Measurements from ENCODE around the gene RAB44.

Gene RAB44

DNA sequence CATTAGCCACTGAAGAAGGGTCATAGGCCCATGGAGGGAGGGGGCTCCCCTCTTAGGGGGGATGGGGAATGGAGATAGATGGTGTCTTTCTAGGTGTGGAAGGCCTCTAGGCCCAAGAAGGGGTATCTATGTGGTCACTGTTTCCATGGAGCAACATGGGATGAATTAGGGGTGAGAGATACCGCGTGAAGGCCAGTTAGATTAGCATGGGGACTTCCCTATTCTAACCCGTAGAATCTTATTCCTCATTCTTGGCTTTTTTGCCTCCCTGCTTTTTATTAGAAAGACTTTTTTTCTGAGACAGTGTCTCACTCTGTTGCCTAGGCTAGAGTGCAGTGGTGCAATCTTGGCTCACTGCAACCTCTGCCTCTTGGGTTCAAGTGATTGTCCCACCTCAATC lies 3.2 kb downstream of the RAB44 start:
- Histone ChIP-seq H2BK12ac (ENCODE audit: low read length in 2 of 2) (no peak overlapping the region), H3K4me3 (ENCODE audit: insufficient read depth in 1 of 2, low read depth in 1 of 2, low read length in 2 of 2) (no peak overlapping the region), H2AFZ (ENCODE audit: low read depth, low read length) (no peak overlapping the region), H2BK120ac (ENCODE audit: low read depth, low read length) (no peak overlapping the region), H2BK15ac (ENCODE audit: low read depth, poor library complexity, severe bottlenecking) (no peak overlapping the region), H2AK5ac (ENCODE audit: low read length, severe bottlenecking) (no peak overlapping the region), H4K8ac (ENCODE audit: low read length) (no peak overlapping the region), H3K27me3 (ENCODE audit: control insufficient read depth in 1 of 2, insufficient read depth in 1 of 2, low read length in 2 of 2) (peaks cover 15 to 17% of the 10 kb centered on the region in 2 experiments), H3K4me1 (ENCODE audit: control insufficient read depth, insufficient read depth, low read depth, low read length) (peaks cover 4% of the 10 kb centered on the region), H3K27ac (ENCODE audit: low read length, poor library complexity, severe bottlenecking) (no peak overlapping the region), H3K4me2 (ENCODE audit: low read length, poor library complexity, severe bottlenecking) (no peak overlapping the region), H3K79me1 (replicated peaks; ENCODE audit: low read length, poor library complexity, severe bottlenecking) (no peaks in the 10 kb centered on the region), H3K14ac (ENCODE audit: low read length in 2 of 2) (no peak overlapping the region), H3K4ac (ENCODE audit: low read depth in 1 of 2, low read length in 2 of 2) (no peak overlapping the region), H2BK5ac (ENCODE audit: low read depth, low read length, poor library complexity, severe bottlenecking) (no peak overlapping the region), H3K9me3 (ENCODE audit: control insufficient read depth, low read length) (peaks cover 7% of the 10 kb centered on the region), H4K91ac (ENCODE audit: low read length) (no peak overlapping the region), H3K23ac (ENCODE audit: low read length in 2 of 2) (no peak overlapping the region), H3K36me3 (ENCODE audit: control insufficient read depth in 1 of 2, insufficient read depth in 2 of 2, low read depth in 1 of 2, low read length in 2 of 2) (no peaks in the 10 kb centered on the region), H3K18ac (ENCODE audit: low read depth in 1 of 2, low read length in 2 of 2) (no peak overlapping the region), H3K9ac (ENCODE audit: low read length) (no peak overlapping the region)
- WGBS: 97% methylated on average over 3 of the region's 3 CpGs
- no peak for DNase-seq

- Histone ChIP-seq H3K14ac (ENCODE audit: low read length in 2 of 2) (no peak overlapping the region), H2BK5ac (ENCODE audit: low read depth, low read length, poor library complexity, severe bottlenecking) (no peak overlapping the region), H3K18ac (ENCODE audit: low read depth in 1 of 2, low read length in 2 of 2) (no peak overlapping the region), H2AFZ (ENCODE audit: low read depth, low read length) (no peak overlapping the region), H3K4me2 (ENCODE audit: low read length, poor library complexity, severe bottlenecking) (no peak overlapping the region), H4K91ac (ENCODE audit: low read length) (no peak overlapping the region), H3K27me3 (ENCODE audit: control insufficient read depth in 1 of 2, insufficient read depth in 1 of 2, low read length in 2 of 2) (peaks cover 15 to 17% of the 10 kb centered on the region in 2 experiments), H3K79me1 (replicated peaks; ENCODE audit: low read length, poor library complexity, severe bottlenecking) (no peaks in the 10 kb centered on the region), H2AK5ac (ENCODE audit: low read length, severe bottlenecking) (no peak overlapping the region), H3K27ac (ENCODE audit: low read length, poor library complexity, severe bottlenecking) (no peak overlapping the region), H3K4me3 (ENCODE audit: insufficient read depth in 1 of 2, low read depth in 1 of 2, low read length in 2 of 2) (no peak overlapping the region), H3K4me1 (ENCODE audit: control insufficient read depth, insufficient read depth, low read depth, low read length) (peaks cover 4% of the 10 kb centered on the region), H2BK15ac (ENCODE audit: low read depth, poor library complexity, severe bottlenecking) (peak overlapping the region; percentile 49), H4K8ac (ENCODE audit: low read length) (no peak overlapping the region), H3K9ac (ENCODE audit: low read length) (no peak overlapping the region), H3K9me3 (ENCODE audit: control insufficient read depth, low read length) (peaks cover 7% of the 10 kb centered on the region), H3K36me3 (ENCODE audit: control insufficient read depth in 1 of 2, insufficient read depth in 2 of 2, low read depth in 1 of 2, low read length in 2 of 2) (no peaks in the 10 kb centered on the region), H3K23ac (ENCODE audit: low read length in 2 of 2) (no peak overlapping the region), H2BK120ac (ENCODE audit: low read depth, low read length) (no peak overlapping the region), H3K4ac (ENCODE audit: low read depth in 1 of 2, low read length in 2 of 2) (no peak overlapping the region), H2BK12ac (ENCODE audit: low read length in 2 of 2) (no peak overlapping the region)
- DNase-seq: no peak
- WGBS: 74% methylated on average over 3 of the region's 3 CpGs
Observed at GRCh38 chr6:36701401-36701991, 3.9 kb downstream of the RAB44 start.

DNA sequence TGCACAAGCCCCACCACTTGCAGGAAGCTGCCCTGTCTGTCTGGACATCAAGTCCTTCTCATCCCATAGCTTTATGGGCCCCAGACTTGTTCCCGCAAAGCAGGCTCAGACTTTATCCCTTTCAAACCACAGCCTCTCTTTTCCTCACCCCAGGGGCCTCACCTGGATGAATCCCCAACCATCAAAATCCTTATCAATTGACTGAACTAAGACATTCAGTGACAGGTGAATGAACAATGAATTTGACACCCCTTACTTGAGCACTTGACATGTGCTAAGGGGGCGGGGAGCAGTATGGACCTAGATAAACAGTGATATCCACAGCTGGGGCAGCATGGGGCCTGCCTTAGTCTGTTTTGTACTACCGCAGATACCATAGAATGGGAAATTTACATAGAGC lies 5.0 kb downstream of the RAB44 start:
- Histone ChIP-seq H3K4me2 (ENCODE audit: low read length, poor library complexity, severe bottlenecking) (no peak overlapping the region), H3K27me3 (ENCODE audit: control insufficient read depth in 1 of 2, insufficient read depth in 1 of 2, low read length in 2 of 2) (peaks cover 15 to 17% of the 10 kb centered on the region in 2 experiments), H4K91ac (ENCODE audit: low read length) (no peak overlapping the region), H3K4me3 (ENCODE audit: insufficient read depth in 1 of 2, low read depth in 1 of 2, low read length in 2 of 2) (no peak overlapping the region), H3K14ac (ENCODE audit: low read length in 2 of 2) (no peak overlapping the region), H3K23ac (ENCODE audit: low read length in 2 of 2) (no peak overlapping the region), H3K79me1 (replicated peaks; ENCODE audit: low read length, poor library complexity, severe bottlenecking) (no peaks in the 10 kb centered on the region), H3K27ac (ENCODE audit: low read length, poor library complexity, severe bottlenecking) (no peak overlapping the region), H2AK5ac (ENCODE audit: low read length, severe bottlenecking) (no peak overlapping the region), H2AFZ (ENCODE audit: low read depth, low read length) (no peak overlapping the region), H2BK15ac (ENCODE audit: low read depth, poor library complexity, severe bottlenecking) (no peak overlapping the region), H3K36me3 (ENCODE audit: control insufficient read depth in 1 of 2, insufficient read depth in 2 of 2, low read depth in 1 of 2, low read length in 2 of 2) (no peaks in the 10 kb centered on the region), H3K4me1 (ENCODE audit: control insufficient read depth, insufficient read depth, low read depth, low read length) (peaks cover 4% of the 10 kb centered on the region), H2BK5ac (ENCODE audit: low read depth, low read length, poor library complexity, severe bottlenecking) (no peak overlapping the region), H2BK120ac (ENCODE audit: low read depth, low read length) (no peak overlapping the region), H3K18ac (ENCODE audit: low read depth in 1 of 2, low read length in 2 of 2) (no peak overlapping the region), H4K8ac (ENCODE audit: low read length) (no peak overlapping the region), H3K9ac (ENCODE audit: low read length) (no peak overlapping the region), H2BK12ac (ENCODE audit: low read length in 2 of 2) (no peak overlapping the region), H3K9me3 (ENCODE audit: control insufficient read depth, low read length) (no peaks in the 10 kb centered on the region), H3K4ac (ENCODE audit: low read depth in 1 of 2, low read length in 2 of 2) (no peak overlapping the region)
- WGBS: 100% methylated on average over 3 of the region's 3 CpGs
- no peak for DNase-seq

DNA sequence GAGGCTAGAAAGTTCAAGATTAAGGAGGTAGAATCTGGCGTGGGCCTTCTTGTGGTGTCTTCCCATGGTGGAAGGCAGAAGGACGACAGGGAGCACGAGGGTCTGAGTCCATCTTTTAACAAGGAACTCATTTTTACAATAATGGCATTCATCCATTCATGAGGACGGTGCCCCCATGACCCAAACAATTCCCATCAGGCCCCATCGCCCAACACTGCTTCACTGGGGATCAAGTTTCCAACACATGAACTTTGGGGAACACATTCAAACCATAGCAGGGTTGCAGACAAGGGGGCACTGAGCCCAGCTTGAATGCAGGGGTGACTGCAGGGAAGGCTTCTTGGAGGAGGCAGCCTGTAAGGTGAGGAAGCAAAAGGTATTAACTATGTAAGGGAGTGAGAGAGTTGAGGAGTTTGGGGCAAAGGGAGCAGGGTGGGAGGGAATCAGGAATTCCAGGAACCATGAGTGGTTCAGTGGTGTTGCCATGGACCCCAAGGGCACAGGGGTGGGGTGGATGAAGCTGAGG lies 5.5 kb downstream of the RAB44 start:
- Histone ChIP-seq H3K79me1 (replicated peaks; ENCODE audit: low read length, poor library complexity, severe bottlenecking) (no peaks in the 10 kb centered on the region), H3K4ac (ENCODE audit: low read depth in 1 of 2, low read length in 2 of 2) (no peak overlapping the region), H2BK15ac (ENCODE audit: low read depth, poor library complexity, severe bottlenecking) (no peak overlapping the region), H3K23ac (ENCODE audit: low read length in 2 of 2) (no peak overlapping the region), H2BK5ac (ENCODE audit: low read depth, low read length, poor library complexity, severe bottlenecking) (no peak overlapping the region), H4K91ac (ENCODE audit: low read length) (no peak overlapping the region), H3K14ac (ENCODE audit: low read length in 2 of 2) (no peak overlapping the region), H3K4me2 (ENCODE audit: low read length, poor library complexity, severe bottlenecking) (no peak overlapping the region), H2AFZ (ENCODE audit: low read depth, low read length) (no peak overlapping the region), H3K4me1 (ENCODE audit: control insufficient read depth, insufficient read depth, low read depth, low read length) (peaks cover 4% of the 10 kb centered on the region), H3K4me3 (ENCODE audit: insufficient read depth in 1 of 2, low read depth in 1 of 2, low read length in 2 of 2) (peak overlapping the region in 1 of 2 experiments; percentile 4), H2AK5ac (ENCODE audit: low read length, severe bottlenecking) (no peak overlapping the region), H3K9me3 (ENCODE audit: control insufficient read depth, low read length) (no peaks in the 10 kb centered on the region), H3K27ac (ENCODE audit: low read length, poor library complexity, severe bottlenecking) (no peak overlapping the region), H2BK120ac (ENCODE audit: low read depth, low read length) (no peak overlapping the region), H4K8ac (ENCODE audit: low read length) (no peak overlapping the region), H3K18ac (ENCODE audit: low read depth in 1 of 2, low read length in 2 of 2) (no peak overlapping the region), H3K36me3 (ENCODE audit: control insufficient read depth in 1 of 2, insufficient read depth in 2 of 2, low read depth in 1 of 2, low read length in 2 of 2) (no peaks in the 10 kb centered on the region), H2BK12ac (ENCODE audit: low read length in 2 of 2) (no peak overlapping the region), H3K9ac (ENCODE audit: low read length) (no peak overlapping the region), H3K27me3 (ENCODE audit: control insufficient read depth in 1 of 2, insufficient read depth in 1 of 2, low read length in 2 of 2) (peaks cover 15 to 17% of the 10 kb centered on the region in 2 experiments)
- WGBS: 90% methylated on average over 5 of the region's 5 CpGs
- no peak for DNase-seq

Measured in mesenchymal stem cell (in vitro differentiated cells and primary cell).